GM23338 (cell line): ENCODE results near the gene GPI.

Experiments
- CREB1 ChIP-seq: fragments of 250-450 bp; sonication (Bioruptor Pico); IDR thresholded peaks from 2 replicates; pipeline ENCODE4 v1.5.0; 2020; ENCODE audit warnings: low read depth, mild to moderate bottlenecking, moderate library complexity
- EZH2 ChIP-seq: fragments of 200-600 bp; sonication (generic); IDR thresholded peaks from one replicate; pipeline ENCODE4 v1.8.0; 2017; ENCODE audit warnings: antibody characterized with exemption, mild to moderate bottlenecking, low read depth; ENCODE audit not compliant: unreplicated experiment
- EZH2phosphoT487 ChIP-seq: fragments of 200-600 bp; sonication (generic); IDR thresholded peaks from one replicate; pipeline ENCODE4 v1.8.1; 2018; ENCODE audit warnings: antibody characterized with exemption; ENCODE audit not compliant: unreplicated experiment
- JUNB ChIP-seq: IDR thresholded peaks from one replicate; pipeline ENCODE4 v1.6.1; 2016; ENCODE audit warnings: antibody characterized with exemption; ENCODE audit not compliant: unreplicated experiment
- NANOG ChIP-seq: IDR thresholded peaks from 2 replicates; pipeline ENCODE4 v1.6.1; 2016; ENCODE audit warnings: antibody characterized with exemption, borderline replicate concordance
- POLR2AphosphoS5 ChIP-seq: IDR thresholded peaks from 2 replicates; pipeline ENCODE4 v1.6.1; 2016; ENCODE audit warnings: antibody characterized with exemption, low read depth
- STAT1 ChIP-seq: IDR thresholded peaks from one replicate; pipeline ENCODE4 v1.6.1; 2016; ENCODE audit warnings: antibody characterized with exemption; ENCODE audit not compliant: unreplicated experiment
- ZNF114 ChIP-seq: fragments of 250-450 bp; sonication (Bioruptor Pico); IDR thresholded peaks from 2 replicates; pipeline ENCODE4 v1.5.0; 2020; ENCODE audit warnings: mild to moderate bottlenecking, moderate library complexity
- ZNF331 ChIP-seq: fragments of 250-450 bp; sonication (Bioruptor Pico); IDR thresholded peaks from 2 replicates; pipeline ENCODE4 v1.5.0; 2020; ENCODE audit warnings: low read depth, mild to moderate bottlenecking, moderate library complexity
- TF ChIP-seq, protein P1 (sequence below): IDR thresholded peaks from one replicate; pipeline ENCODE4 v1.6.1; 2018; ENCODE audit warnings: antibody characterized with exemption; ENCODE audit not compliant: unreplicated experiment
- TF ChIP-seq, protein P2 (sequence below), 2 experiments: fragments of 200-600 bp in 1 of 2; sonication (generic) in 1 of 2; conservative IDR thresholded peaks; 2 replicates each; pipeline versions ENCODE4 v1.5.1 to v1.6.1; 2016 to 2017; ENCODE audit warnings: antibody characterized with exemption in 2 of 2, low read depth in 2 of 2, mild to moderate bottlenecking in 2 of 2, moderate library complexity in 1 of 2
- TF ChIP-seq, protein P3 (sequence below): fragments of 250-450 bp; sonication (Bioruptor Pico); IDR thresholded peaks from 2 replicates; pipeline ENCODE4 v1.5.0; 2020; ENCODE audit warnings: mild to moderate bottlenecking, moderate library complexity
- TF ChIP-seq, protein P4 (sequence below): IDR thresholded peaks from 2 replicates; pipeline ENCODE4 v1.6.1; 2016; ENCODE audit warnings: antibody characterized with exemption

DNA sequence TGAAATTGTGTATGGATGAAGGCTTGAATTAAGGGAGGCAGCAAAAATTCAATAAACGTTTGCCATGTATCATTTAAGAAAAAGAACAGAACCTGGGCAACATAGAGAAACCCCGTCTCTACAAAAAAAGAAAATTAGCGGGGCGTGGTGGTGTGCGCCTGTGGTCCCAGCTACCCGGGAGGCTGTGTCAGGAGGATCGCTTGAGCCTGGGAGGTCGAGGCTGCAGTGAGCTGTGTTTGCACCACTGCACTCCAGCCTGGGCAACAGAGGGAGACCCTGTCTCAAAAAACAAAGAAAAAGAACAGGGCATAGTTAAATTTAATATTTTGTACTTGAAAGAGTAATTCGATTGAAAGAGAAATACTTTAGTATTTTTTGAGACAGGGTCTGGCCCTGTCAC is 64.6 kb downstream of the GPI start:
- TF ChIP-seq, protein P1, sequence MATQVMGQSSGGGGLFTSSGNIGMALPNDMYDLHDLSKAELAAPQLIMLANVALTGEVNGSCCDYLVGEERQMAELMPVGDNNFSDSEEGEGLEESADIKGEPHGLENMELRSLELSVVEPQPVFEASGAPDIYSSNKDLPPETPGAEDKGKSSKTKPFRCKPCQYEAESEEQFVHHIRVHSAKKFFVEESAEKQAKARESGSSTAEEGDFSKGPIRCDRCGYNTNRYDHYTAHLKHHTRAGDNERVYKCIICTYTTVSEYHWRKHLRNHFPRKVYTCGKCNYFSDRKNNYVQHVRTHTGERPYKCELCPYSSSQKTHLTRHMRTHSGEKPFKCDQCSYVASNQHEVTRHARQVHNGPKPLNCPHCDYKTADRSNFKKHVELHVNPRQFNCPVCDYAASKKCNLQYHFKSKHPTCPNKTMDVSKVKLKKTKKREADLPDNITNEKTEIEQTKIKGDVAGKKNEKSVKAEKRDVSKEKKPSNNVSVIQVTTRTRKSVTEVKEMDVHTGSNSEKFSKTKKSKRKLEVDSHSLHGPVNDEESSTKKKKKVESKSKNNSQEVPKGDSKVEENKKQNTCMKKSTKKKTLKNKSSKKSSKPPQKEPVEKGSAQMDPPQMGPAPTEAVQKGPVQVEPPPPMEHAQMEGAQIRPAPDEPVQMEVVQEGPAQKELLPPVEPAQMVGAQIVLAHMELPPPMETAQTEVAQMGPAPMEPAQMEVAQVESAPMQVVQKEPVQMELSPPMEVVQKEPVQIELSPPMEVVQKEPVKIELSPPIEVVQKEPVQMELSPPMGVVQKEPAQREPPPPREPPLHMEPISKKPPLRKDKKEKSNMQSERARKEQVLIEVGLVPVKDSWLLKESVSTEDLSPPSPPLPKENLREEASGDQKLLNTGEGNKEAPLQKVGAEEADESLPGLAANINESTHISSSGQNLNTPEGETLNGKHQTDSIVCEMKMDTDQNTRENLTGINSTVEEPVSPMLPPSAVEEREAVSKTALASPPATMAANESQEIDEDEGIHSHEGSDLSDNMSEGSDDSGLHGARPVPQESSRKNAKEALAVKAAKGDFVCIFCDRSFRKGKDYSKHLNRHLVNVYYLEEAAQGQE = no peak
- TF ChIP-seq, protein P2, sequence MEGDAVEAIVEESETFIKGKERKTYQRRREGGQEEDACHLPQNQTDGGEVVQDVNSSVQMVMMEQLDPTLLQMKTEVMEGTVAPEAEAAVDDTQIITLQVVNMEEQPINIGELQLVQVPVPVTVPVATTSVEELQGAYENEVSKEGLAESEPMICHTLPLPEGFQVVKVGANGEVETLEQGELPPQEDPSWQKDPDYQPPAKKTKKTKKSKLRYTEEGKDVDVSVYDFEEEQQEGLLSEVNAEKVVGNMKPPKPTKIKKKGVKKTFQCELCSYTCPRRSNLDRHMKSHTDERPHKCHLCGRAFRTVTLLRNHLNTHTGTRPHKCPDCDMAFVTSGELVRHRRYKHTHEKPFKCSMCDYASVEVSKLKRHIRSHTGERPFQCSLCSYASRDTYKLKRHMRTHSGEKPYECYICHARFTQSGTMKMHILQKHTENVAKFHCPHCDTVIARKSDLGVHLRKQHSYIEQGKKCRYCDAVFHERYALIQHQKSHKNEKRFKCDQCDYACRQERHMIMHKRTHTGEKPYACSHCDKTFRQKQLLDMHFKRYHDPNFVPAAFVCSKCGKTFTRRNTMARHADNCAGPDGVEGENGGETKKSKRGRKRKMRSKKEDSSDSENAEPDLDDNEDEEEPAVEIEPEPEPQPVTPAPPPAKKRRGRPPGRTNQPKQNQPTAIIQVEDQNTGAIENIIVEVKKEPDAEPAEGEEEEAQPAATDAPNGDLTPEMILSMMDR (conservative IDR thresholded peaks at IDR 0.05; ENCODE audit: low read depth in 2 of 2) = no peak
- TF ChIP-seq JUNB (no peak), EZH2 (no peak), EZH2phosphoT487 (no peak), ZNF331 (no peak), POLR2AphosphoS5 (no peak), NANOG (no peak), CREB1 (no peak), STAT1 (no peak), ZNF114 (CRISPR knock-in tag) (no peak)
- TF ChIP-seq, protein P3, sequence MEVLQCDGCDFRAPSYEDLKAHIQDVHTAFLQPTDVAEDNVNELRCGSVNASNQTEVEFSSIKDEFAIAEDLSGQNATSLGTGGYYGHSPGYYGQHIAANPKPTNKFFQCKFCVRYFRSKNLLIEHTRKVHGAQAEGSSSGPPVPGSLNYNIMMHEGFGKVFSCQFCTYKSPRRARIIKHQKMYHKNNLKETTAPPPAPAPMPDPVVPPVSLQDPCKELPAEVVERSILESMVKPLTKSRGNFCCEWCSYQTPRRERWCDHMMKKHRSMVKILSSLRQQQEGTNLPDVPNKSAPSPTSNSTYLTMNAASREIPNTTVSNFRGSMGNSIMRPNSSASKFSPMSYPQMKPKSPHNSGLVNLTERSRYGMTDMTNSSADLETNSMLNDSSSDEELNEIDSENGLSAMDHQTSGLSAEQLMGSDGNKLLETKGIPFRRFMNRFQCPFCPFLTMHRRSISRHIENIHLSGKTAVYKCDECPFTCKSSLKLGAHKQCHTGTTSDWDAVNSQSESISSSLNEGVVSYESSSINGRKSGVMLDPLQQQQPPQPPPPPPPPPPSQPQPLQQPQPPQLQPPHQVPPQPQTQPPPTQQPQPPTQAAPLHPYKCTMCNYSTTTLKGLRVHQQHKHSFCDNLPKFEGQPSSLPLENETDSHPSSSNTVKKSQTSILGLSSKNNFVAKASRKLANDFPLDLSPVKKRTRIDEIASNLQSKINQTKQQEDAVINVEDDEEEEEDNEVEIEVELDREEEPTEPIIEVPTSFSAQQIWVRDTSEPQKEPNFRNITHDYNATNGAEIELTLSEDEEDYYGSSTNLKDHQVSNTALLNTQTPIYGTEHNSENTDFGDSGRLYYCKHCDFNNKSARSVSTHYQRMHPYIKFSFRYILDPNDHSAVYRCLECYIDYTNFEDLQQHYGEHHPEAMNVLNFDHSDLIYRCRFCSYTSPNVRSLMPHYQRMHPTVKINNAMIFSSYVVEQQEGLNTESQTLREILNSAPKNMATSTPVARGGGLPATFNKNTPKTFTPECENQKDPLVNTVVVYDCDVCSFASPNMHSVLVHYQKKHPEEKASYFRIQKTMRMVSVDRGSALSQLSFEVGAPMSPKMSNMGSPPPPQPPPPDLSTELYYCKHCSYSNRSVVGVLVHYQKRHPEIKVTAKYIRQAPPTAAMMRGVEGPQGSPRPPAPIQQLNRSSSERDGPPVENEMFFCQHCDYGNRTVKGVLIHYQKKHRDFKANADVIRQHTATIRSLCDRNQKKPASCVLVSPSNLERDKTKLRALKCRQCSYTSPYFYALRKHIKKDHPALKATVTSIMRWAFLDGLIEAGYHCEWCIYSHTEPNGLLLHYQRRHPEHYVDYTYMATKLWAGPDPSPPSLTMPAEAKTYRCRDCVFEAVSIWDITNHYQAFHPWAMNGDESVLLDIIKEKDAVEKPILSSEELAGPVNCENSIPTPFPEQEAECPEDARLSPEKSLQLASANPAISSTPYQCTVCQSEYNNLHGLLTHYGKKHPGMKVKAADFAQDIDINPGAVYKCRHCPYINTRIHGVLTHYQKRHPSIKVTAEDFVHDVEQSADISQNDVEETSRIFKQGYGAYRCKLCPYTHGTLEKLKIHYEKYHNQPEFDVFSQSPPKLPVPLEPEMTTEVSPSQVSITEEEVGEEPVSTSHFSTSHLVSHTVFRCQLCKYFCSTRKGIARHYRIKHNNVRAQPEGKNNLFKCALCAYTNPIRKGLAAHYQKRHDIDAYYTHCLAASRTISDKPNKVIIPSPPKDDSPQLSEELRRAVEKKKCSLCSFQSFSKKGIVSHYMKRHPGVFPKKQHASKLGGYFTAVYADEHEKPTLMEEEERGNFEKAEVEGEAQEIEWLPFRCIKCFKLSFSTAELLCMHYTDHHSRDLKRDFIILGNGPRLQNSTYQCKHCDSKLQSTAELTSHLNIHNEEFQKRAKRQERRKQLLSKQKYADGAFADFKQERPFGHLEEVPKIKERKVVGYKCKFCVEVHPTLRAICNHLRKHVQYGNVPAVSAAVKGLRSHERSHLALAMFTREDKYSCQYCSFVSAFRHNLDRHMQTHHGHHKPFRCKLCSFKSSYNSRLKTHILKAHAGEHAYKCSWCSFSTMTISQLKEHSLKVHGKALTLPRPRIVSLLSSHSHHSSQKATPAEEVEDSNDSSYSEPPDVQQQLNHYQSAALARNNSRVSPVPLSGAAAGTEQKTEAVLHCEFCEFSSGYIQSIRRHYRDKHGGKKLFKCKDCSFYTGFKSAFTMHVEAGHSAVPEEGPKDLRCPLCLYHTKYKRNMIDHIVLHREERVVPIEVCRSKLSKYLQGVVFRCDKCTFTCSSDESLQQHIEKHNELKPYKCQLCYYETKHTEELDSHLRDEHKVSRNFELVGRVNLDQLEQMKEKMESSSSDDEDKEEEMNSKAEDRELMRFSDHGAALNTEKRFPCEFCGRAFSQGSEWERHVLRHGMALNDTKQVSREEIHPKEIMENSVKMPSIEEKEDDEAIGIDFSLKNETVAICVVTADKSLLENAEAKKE = no peak
- TF ChIP-seq, protein P4, sequence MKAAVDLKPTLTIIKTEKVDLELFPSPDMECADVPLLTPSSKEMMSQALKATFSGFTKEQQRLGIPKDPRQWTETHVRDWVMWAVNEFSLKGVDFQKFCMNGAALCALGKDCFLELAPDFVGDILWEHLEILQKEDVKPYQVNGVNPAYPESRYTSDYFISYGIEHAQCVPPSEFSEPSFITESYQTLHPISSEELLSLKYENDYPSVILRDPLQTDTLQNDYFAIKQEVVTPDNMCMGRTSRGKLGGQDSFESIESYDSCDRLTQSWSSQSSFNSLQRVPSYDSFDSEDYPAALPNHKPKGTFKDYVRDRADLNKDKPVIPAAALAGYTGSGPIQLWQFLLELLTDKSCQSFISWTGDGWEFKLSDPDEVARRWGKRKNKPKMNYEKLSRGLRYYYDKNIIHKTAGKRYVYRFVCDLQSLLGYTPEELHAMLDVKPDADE = no peak
